CD14-positive monocyte (primary cell): Measurements from ENCODE around the gene CUEDC1. TPM values are rescaled to one million over a fixed set of nuclear protein-coding genes. Genes with fewer than 3 reads are reported as not detected.

Source experiments
- DNase-seq, 3 donors: peaks; one replicate each; pipeline ENCODE4 v3.0.0-alpha.2; 2011 to 2022
- H2AFZ ChIP-seq: 2 replicates; pipeline ENCODE4 v1.6.0; 2012; ENCODE audit warnings: mild to moderate bottlenecking, low read depth, low read length, inconsistent platforms; ENCODE audit not compliant: insufficient read depth, poor library complexity, severe bottlenecking
- H3K27ac ChIP-seq, 2 donors: 1 replicate in 1 of 2; 2 replicates in 1 of 2; pipeline ENCODE4 v1.5.1; 2012 to 2013; ENCODE audit warnings: low read length in 2 of 2, control low read depth in 1 of 2, inconsistent platforms in 1 of 2, low read depth in 1 of 2, mild to moderate bottlenecking in 1 of 2
- H3K27me3 ChIP-seq, 2 donors: one replicate each; pipeline versions ENCODE4 v1.6.0 to v1.6.1; 2011 to 2013; ENCODE audit warnings: low read length in 2 of 2; ENCODE audit not compliant: control insufficient read depth in 2 of 2, insufficient read depth in 2 of 2
- H3K36me3 ChIP-seq, 2 donors: replicated peaks in 1 of 2; 1 replicate in 1 of 2; 2 replicates in 1 of 2; pipeline versions ENCODE4 v1.5.1 to v1.6.1; 2012 to 2013; ENCODE audit warnings: low read length in 2 of 2, control low read depth in 1 of 2, inconsistent platforms in 1 of 2, mild to moderate bottlenecking in 1 of 2; ENCODE audit not compliant: insufficient read depth in 2 of 2, control insufficient read depth in 1 of 2
- H3K4me1 ChIP-seq, 2 donors: 1 replicate in 1 of 2; 2 replicates in 1 of 2; pipeline versions ENCODE4 v1.5.1 to v1.6.1; 2012 to 2013; ENCODE audit warnings: low read length in 2 of 2, control low read depth in 1 of 2, inconsistent platforms in 1 of 2, mild to moderate bottlenecking in 1 of 2, moderate library complexity in 1 of 2; ENCODE audit not compliant: insufficient read depth in 2 of 2, control insufficient read depth in 1 of 2
- H3K4me2 ChIP-seq: replicated peaks from 2 replicates; pipeline ENCODE3; 2012; ENCODE audit warnings: low read length, moderate library complexity, mild to moderate bottlenecking; ENCODE audit not compliant: poor library complexity, severe bottlenecking; ENCODE audit errors: extremely low read depth
- H3K4me3 ChIP-seq, 3 experiments: fragments of 200-600 bp in 1 of 3; sonication (generic) in 1 of 3; replicated peaks in 1 of 3; 1 replicate in 2 of 3; 2 replicates in 1 of 3; pipeline ENCODE4 v1.5.1; 2011 to 2013; ENCODE audit warnings: low read length in 3 of 3, mild to moderate bottlenecking in 3 of 3, control low read depth in 2 of 3, low read depth in 2 of 3, inconsistent platforms in 1 of 3, moderate library complexity in 1 of 3
- H3K79me2 ChIP-seq: 2 replicates; pipeline ENCODE4 v1.6.0; 2012; ENCODE audit warnings: mild to moderate bottlenecking, control low read depth, inconsistent platforms, low read length, moderate library complexity; ENCODE audit not compliant: insufficient read depth
- H3K9ac ChIP-seq: 2 replicates; pipeline ENCODE4 v1.6.0; 2017; ENCODE audit warnings: low read length, mild to moderate bottlenecking; ENCODE audit not compliant: insufficient read depth, poor library complexity, severe bottlenecking
- H3K9me3 ChIP-seq, 2 donors: replicated peaks in 1 of 2; 1 replicate in 1 of 2; 2 replicates in 1 of 2; pipeline versions ENCODE4 v1.5.1 to v1.6.1; 2012 to 2013; ENCODE audit warnings: low read length in 2 of 2, control low read depth in 1 of 2; ENCODE audit not compliant: control insufficient read depth in 1 of 2, insufficient read depth in 1 of 2
- H4K20me1 ChIP-seq: 2 replicates; pipeline ENCODE4 v1.6.0; 2012; ENCODE audit warnings: mild to moderate bottlenecking, low read length, control low read depth, moderate library complexity; ENCODE audit not compliant: insufficient read depth
- H3K27ac Mint-ChIP-seq, 7 donors: one replicate each; pipeline ENCODE4 v1.8.0; 2020; ENCODE audit warnings: mild to moderate bottlenecking in 7 of 7, mixed read lengths in 7 of 7, moderate library complexity in 6 of 7, inconsistent platforms in 2 of 7
- H3K27me3 Mint-ChIP-seq, 3 donors: one replicate each; pipeline ENCODE4 v1.8.0; 2021 to 2022; ENCODE audit warnings: low read depth in 3 of 3, mild to moderate bottlenecking in 3 of 3, mixed read lengths in 3 of 3, moderate library complexity in 3 of 3, inconsistent platforms in 1 of 3
- H3K36me3 Mint-ChIP-seq, 2 donors: one replicate each; pipeline ENCODE4 v1.8.0; 2020; ENCODE audit warnings: mixed read lengths in 2 of 2, inconsistent platforms in 1 of 2, mild to moderate bottlenecking in 1 of 2
- H3K4me1 Mint-ChIP-seq: one replicate; pipeline ENCODE4 v1.8.0; 2020; ENCODE audit warnings: mild to moderate bottlenecking, mixed read lengths
- H3K4me3 Mint-ChIP-seq, 2 donors: one replicate each; pipeline ENCODE4 v1.8.0; 2020; ENCODE audit warnings: mild to moderate bottlenecking in 2 of 2, mixed read lengths in 2 of 2, moderate library complexity in 1 of 2
- H3K9me3 Mint-ChIP-seq, 7 donors: one replicate each; pipeline ENCODE4 v1.8.0; 2020 to 2022; ENCODE audit warnings: mixed read lengths in 7 of 7, mild to moderate bottlenecking in 6 of 7, moderate library complexity in 6 of 7, inconsistent platforms in 2 of 7
- CTCF ChIP-seq: fragments of 200-600 bp; IDR thresholded peaks from one replicate; pipeline ENCODE4 v1.8.0; 2022; ENCODE audit warnings: antibody characterized with exemption, mild to moderate bottlenecking
- WGBS: methylation state at CpG from one replicate; pipeline ENCODE4 v1.1.5; 2013; ENCODE audit warnings: missing lambda C conversion rate; ENCODE audit not compliant: insufficient coverage; 5-methylcytosine and 5-hydroxymethylcytosine counted together
- intact Hi-C, 2 donors: fragments of 100-400 bp; cut with micrococcal nuclease; formaldehyde crosslinking; loops; one replicate each; pipeline versions ENCODE4 v1.15.0 to v1.15.1; 2023
- polyA plus RNA-seq, 3 donors: library from polyadenylated mRNA; depleted of rRNA in 1 of 3; unstranded in 2 of 3; stranded (reverse) in 1 of 3; fragments of 300-500 nt in 2 of 3; fragments of >200 nt in 1 of 3; fragmentation: Illumina TruSeq in 2 of 3; gene quantifications; 1 replicate in 2 of 3; 2 replicates in 1 of 3; pipeline ENCODE4 v1.2.3, GENCODE V29; 2012 to 2021

Gene CUEDC1
- polyA plus RNA-seq, 3 donors, result 4.2 to 31.0 (median 4.3) TPM

- peaks cover 19 to 22% of the 10 kb centered on the region in 2 donors for H3K4me1 ChIP-seq
- H4K20me1 ChIP-seq, result peaks cover 53% of the 10 kb centered on the region
- H3K27me3 ChIP-seq, result no peaks in the 10 kb centered on the region
- no peaks in the 10 kb centered on the region for H3K9me3 ChIP-seq
- H3K27ac Mint-ChIP-seq, result no peak overlapping the region
- WGBS, result 97% methylated on average over 7 of the region's 12 CpGs
- no peak for DNase-seq
- no peak overlapping the region for H3K9ac ChIP-seq
- no peaks in the 10 kb centered on the region for H3K79me2 ChIP-seq
- TF ChIP-seq CTCF, result no peak
- H3K4me3 Mint-ChIP-seq, result peak overlapping the region in 1 of 2 donors; percentile 30
- no peak overlapping the region for H3K4me3 ChIP-seq
- peaks cover 28% of the 10 kb centered on the region for H3K4me1 Mint-ChIP-seq
- H3K9me3 Mint-ChIP-seq, result no peaks in the 10 kb centered on the region
- peaks cover 15 to 27% (median 15%) of the 10 kb centered on the region in 3 donors for H3K27me3 Mint-ChIP-seq
- H2AFZ ChIP-seq, result no peak overlapping the region
- intact Hi-C loops, result no loop called here
- H3K27ac ChIP-seq, result no peak overlapping the region
- H3K36me3 ChIP-seq, result no peaks in the 10 kb centered on the region
- H3K4me2 ChIP-seq, result no peak overlapping the region
- H3K36me3 Mint-ChIP-seq, result peaks cover 4 to 8% of the 10 kb centered on the region in 2 donors
Measured at GRCh38 chr17:57931488-57932137, 23.6 kb downstream of the CUEDC1 start.

GRCh38 chr17:57930239-57930638 lies 25.0 kb downstream of the CUEDC1 start:
- Histone ChIP-seq H3K36me3 (no peaks in the 10 kb centered on the region), H3K9me3 (no peaks in the 10 kb centered on the region), H3K79me2 (no peaks in the 10 kb centered on the region), H3K4me1 (peaks cover 6 to 9% of the 10 kb centered on the region in 2 donors), H3K4me3 (no peak overlapping the region), H4K20me1 (peaks cover 49% of the 10 kb centered on the region), H3K4me2 (no peak overlapping the region), H3K27ac (no peak overlapping the region), H3K27me3 (no peaks in the 10 kb centered on the region), H3K9ac (no peak overlapping the region), H2AFZ (no peak overlapping the region)
- TF ChIP-seq CTCF, result no peak
- 100% methylated on average over 2 of the region's 5 CpGs for WGBS
- no peak for DNase-seq
- intact Hi-C loops, result no loop called here
- H3K4me3 Mint-ChIP-seq, result no peak overlapping the region
- no peak overlapping the region for H3K27ac Mint-ChIP-seq
- peaks cover 13 to 23% (median 15%) of the 10 kb centered on the region in 3 donors for H3K27me3 Mint-ChIP-seq
- peaks cover 15% of the 10 kb centered on the region for H3K4me1 Mint-ChIP-seq
- H3K9me3 Mint-ChIP-seq, result no peaks in the 10 kb centered on the region
- H3K36me3 Mint-ChIP-seq, result peaks cover 4 to 8% of the 10 kb centered on the region in 2 donors
